ENCODE data around the gene ALAS1. TPM values are rescaled to one million over a fixed set of nuclear protein-coding genes. Genes with fewer than 3 reads are reported as not detected.
A peak's percentile ranks its signal among the peaks of the same experiment; 100 is the strongest.

Gene ALAS1
- total and polyA plus RNA-seq, 8 donors = 19.6 to 75.3 (median 39.1) TPM

DNA sequence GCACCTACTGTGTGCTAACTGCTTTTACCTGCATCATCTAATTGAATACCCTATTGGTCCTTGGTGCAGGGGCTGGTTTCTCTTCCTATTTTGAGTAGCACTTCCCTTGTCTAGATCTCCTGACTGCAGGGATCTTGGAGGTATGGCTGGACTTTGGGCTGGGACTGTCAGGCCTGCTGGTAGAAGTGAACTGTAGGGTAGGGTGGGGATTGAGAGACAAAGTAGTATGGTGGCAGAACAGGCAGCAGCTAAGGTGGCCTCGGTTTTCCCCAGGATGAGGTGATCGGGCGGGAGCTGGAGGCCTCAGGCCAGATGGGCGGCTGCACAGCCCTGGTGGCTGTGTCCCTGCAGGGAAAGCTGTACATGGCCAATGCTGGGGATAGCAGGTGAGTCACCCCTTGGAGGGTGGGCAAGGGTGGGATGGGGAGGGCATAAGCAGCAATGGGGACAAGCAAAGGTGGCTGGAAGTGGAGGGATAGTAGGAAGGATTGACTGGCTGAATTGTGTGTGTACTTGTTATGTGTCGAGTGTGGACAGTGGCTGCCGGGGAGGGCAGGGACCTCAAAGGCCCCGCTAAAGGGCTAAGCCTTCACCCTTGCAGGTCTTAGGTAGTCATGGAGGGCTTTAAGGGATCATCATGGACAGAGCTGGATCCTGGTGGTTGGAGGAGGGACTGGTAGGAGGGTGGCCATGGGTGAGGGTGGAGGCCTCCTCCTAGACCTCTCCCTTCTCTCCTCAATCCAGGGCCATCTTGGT is 49.6 kb downstream of the ALAS1 start:
- 91 to 96% (median 95%) methylated on average over 7 of the region's 7 CpGs for WGBS, 5 donors
- Histone ChIP-seq H3K27me3 (no peaks in the 10 kb centered on the region), H3K4me3 (peak overlapping the region in 2 of 4 donors; percentile 59 to 65), H3K4me1 (peaks cover 20 to 56% (median 31%) of the 10 kb centered on the region in 4 donors), H3K27ac (peak overlapping the region in 3 of 5 donors; percentile 89 to 93 (median 90)), H3K9me3 (no peaks in the 10 kb centered on the region), H3K36me3 (peaks cover 7 to 52% (median 48%) of the 10 kb centered on the region in 4 donors)
- DNase-seq = no peak
- no peak for TF ChIP-seq CTCF (IDR thresholded peaks at IDR 0.05)
- TF ChIP-seq POLR2A (IDR thresholded peaks at IDR 0.05) = no peak
- intact Hi-C loops (cut with DNase I; ENCODE audit: low total_unique reads) = no loop called here

- Histone ChIP-seq H3K4me1 (peaks cover 20 to 60% (median 35%) of the 10 kb centered on the region in 4 donors), H3K36me3 (peaks cover 10 to 57% (median 54%) of the 10 kb centered on the region in 4 donors), H3K27me3 (no peaks in the 10 kb centered on the region), H3K4me3 (no peak overlapping the region), H3K27ac (peak overlapping the region in 2 of 5 donors; percentile 13 to 14), H3K9me3 (no peaks in the 10 kb centered on the region)
- WGBS, 5 donors = 91 to 95% (median 93%) methylated on average over 3 to 10 of the region's 10 CpGs
- no peak for DNase-seq
- TF ChIP-seq EP300 (IDR thresholded peaks at IDR 0.05) = no peak
- no peak for TF ChIP-seq CTCF (IDR thresholded peaks at IDR 0.05)
- no peak for TF ChIP-seq POLR2A (IDR thresholded peaks at IDR 0.05)
- intact Hi-C loops (cut with DNase I; ENCODE audit: low total_unique reads) = no loop called here
Measured at GRCh38 chr3:52248165-52248541, 50.2 kb downstream of the ALAS1 start.

DNA sequence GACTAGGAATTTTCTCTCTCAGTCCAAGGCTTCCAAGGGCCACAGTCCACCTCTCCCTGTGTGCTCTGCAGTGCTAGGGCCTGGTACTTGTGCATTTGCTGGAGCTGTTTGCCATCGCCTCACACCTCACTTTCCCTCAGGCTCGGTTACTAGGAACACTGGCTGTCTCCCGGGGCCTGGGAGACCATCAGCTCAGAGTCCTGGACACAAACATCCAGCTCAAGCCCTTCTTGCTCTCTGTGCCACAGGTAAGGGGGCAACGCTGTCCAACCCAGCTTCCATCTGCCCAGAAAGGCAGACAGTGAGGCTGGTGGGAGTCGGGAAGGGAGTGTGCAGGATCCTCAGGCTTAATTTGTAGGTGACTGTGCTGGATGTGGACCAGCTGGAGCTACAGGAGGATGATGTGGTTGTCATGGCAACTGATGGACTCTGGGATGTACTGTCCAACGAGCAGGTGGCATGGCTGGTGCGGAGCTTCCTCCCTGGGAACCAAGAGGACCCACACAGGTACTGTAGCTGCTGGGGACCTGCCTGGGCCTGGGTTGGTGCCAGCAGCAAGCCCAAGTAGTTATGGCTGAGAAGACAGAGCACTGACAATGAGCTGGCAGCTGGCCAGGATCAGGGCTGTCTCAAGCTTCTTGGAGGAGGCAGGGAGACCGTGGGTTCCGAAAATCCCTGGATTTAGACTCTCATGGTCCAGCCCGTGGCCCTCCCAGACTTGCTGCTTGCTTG is 51.0 kb downstream of the ALAS1 start:
- H3K27ac ChIP-seq = peak overlapping the region in 1 of 5 donors; percentile 2
- TF ChIP-seq POLR2AphosphoS5 (IDR thresholded peaks at IDR 0.05) = peak in 1 of 3 donors; percentile 2
- no peak for TF ChIP-seq CTCF (IDR thresholded peaks at IDR 0.05)
- intact Hi-C loops (cut with DNase I; ENCODE audit: low total_unique reads) = no loop called here
- peak in 1 of 2 donors; percentile 41 for DNase-seq
- 64 to 73% (median 70%) methylated on average over 7 to 10 of the region's 10 CpGs for WGBS, 5 donors
- peaks cover 19 to 65% (median 62%) of the 10 kb centered on the region in 4 donors for H3K36me3 ChIP-seq
- H3K27me3 ChIP-seq = no peaks in the 10 kb centered on the region
- H3K4me1 ChIP-seq = peaks cover 26 to 66% (median 42%) of the 10 kb centered on the region in 4 donors
- H3K9me3 ChIP-seq = no peaks in the 10 kb centered on the region
- H3K4me3 ChIP-seq = no peak overlapping the region

- TF ChIP-seq POLR2A (IDR thresholded peaks at IDR 0.05) = no peak
- no peak for TF ChIP-seq POLR2AphosphoS5 (IDR thresholded peaks at IDR 0.05)
- no peak for TF ChIP-seq CTCF (IDR thresholded peaks at IDR 0.05)
- no peak for TF ChIP-seq EP300 (IDR thresholded peaks at IDR 0.05)
- Histone ChIP-seq H3K27ac (no peak overlapping the region), H3K27me3 (no peaks in the 10 kb centered on the region), H3K9me3 (no peaks in the 10 kb centered on the region), H3K4me1 (peaks cover 25 to 66% (median 39%) of the 10 kb centered on the region in 4 donors), H3K4me3 (no peak overlapping the region), H3K36me3 (peaks cover 26 to 72% (median 69%) of the 10 kb centered on the region in 4 donors)
- DNase-seq = no peak
- intact Hi-C loops (cut with DNase I; ENCODE audit: low total_unique reads) = no loop called here
- 66 to 85% (median 75%) methylated on average over 3 to 6 of the region's 6 CpGs for WGBS, 5 donors
Measured at GRCh38 chr3:52249683-52250082, 51.7 kb downstream of the ALAS1 start.
